CD4-positive, alpha-beta T cell treated with Interleukin-6 at 100 ng/mL for 8 hours (primary cell): Measurements from ENCODE around the gene CDKN1C.

ENCODE experiments used
- DNase-seq: peaks from one replicate; pipeline ENCODE4 v3.0.0-alpha.2; 2020; ENCODE audit warnings: mixed read lengths, low spot score

Gene CDKN1C

GRCh38 chr11:2869561-2870427 is 15.8 kb downstream of the CDKN1C start:
- DNase-seq, result no peak

GRCh38 chr11:2869134-2869526 is 16.4 kb downstream of the CDKN1C start:
- no peak for DNase-seq

GRCh38 chr11:2868506-2869133 is 17.0 kb downstream of the CDKN1C start:
- no peak for DNase-seq

DNA sequence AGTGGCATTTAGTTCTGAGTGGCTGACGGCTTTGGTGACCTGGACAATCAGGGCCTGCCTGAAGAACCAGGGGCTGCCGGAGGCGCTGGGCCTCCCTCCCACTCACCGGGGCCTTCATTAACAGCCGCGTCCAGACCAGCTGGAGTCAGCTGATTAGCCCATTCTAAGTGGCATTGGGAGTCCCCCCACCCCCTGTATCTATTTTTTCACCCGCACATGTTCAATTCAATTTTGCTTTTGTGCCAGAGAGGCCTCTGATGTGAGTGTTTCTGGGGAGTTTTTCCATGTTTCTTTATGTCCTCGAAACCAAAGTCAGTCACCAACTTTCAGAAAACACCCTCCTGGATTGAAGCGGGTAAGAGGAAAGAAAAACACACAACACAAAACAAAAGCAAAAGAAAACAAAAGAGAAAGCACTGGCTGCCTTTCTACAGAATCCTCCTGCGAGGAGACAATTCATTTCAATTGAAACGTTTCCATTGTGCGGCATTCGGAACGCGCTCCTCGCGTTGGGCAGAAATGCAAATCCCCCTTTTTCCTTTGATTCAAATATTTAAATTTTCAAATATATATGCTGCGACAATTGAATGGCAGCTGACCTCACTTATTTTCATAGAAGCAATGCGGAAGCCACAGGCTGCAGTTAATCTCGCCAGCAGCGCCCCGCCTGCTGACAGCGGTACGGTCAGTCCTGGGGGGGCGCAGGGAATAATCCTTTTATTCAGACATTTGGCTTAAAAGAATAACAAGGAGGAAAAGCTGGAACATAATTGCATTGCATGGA is 17.7 kb downstream of the CDKN1C start:
- no peak for DNase-seq

GRCh38 chr11:2867142-2867541 is 18.4 kb downstream of the CDKN1C start:
- no peak for DNase-seq

DNA sequence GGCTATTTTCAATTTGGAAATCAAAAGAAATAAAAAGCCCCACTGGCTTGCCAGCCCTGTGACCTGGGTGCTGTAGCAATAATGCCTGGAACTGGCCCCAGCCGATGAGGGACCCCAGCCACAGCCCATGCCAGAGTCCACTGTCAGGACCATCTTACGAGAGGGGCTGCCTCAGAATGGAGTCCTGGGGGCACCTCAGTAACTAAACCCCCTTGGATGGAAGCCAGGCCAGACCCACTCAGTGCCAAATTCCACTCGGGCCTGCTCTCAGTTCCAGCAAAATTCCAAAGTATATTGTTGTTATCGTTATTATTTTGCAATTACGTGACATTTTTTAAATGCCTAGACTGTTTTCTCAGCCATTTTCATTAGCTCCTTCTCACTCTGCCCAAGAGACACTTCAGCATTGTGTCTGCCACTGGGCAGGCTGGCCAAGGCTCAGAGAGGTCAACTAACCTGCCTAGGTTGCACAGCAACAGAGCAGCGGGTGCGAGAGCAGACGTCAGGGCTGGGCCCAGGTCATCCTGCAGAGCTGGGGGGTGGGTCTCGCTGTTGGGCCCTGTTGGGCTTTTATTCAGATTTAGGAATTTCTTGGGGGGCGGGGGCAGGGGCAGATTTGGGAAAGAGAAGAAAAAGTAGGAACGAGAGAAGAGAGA is 19.5 kb downstream of the CDKN1C start:
- no peak for DNase-seq

DNA sequence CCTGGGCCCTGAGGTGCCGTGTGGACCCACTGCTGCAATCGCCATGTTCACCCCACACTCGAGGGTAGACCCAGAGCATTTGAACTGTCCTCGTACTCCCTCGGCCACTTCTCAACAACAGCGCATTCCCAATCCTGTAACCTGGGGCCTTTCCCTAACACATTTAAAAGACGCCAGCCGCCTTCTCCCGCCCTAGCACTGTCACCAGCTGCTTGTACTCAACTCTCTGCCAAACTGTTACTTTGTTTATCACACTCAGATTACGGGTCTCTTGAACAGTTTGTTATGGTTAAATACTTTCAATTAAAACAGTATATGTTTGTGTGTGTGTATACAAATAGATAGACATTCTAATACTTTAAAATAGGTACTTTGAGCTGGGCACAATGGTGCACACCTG is 20.7 kb downstream of the CDKN1C start:
- DNase-seq, result no peak

- no peak for DNase-seq
These were observed 22.3 kb downstream of the CDKN1C start for GRCh38 chr11:2863276-2863618.

DNA sequence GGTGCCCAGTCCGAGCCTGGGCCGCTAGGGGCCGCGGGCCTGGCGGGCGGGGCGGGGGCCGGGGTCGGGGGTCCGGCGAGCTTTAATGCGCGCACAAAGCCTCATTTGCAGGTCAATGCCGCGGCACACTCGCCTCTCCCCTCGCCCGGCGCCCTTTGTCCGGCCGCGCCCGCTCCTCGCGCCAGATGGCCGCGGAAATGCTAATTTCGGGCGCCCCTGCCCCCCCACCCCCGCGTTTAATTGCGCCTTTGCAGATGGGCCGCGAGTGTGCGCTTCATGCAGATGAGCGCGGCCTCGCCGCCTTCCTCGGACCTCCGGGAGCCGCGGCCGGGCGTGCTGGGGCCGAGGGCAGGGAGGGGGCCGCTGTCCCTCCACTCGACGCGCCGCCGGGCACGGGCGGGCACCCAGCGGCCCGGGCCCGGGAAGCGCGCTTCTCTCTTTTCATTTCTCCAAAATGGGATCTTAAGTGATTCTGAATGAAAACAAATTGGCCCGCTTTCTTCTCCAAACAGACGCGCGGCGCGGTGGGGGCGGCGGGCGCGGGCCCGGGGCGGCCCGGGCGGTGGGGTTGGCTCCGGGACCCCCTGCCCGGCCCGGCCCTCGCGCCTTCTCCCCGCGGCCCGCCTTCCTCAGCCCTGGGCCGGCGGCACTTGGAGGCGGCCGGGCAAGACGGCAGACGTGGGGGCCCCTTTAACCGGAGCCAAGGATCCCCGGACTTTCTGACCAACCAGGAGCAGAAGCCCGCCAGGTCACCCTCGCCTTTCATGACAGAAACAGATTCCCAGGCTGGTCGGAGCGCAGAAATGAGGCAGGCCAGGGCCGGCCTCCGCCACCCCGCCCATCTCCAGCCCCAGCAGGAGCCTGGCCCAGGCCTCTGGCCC is 22.9 kb downstream of the CDKN1C start:
- DNase-seq, result no peak

GRCh38 chr11:2860636-2861035 is 24.9 kb downstream of the CDKN1C start:
- no peak for DNase-seq

DNA sequence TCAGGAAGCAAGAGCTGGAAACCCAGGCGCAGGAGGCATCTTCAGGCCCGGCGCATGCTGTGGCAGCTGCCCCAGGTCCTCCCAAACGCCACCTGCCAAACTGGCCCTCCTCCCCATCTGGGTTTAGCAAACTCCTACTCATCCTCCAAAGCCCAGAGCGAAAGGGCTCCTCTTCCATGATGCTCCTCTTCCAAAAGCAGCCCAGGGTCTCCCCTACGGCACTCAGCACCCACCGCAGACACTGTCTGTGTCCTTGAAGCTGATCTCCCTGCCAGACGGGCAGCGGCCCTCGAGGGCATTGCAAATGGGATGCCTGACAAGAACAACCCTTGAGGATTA is 25.9 kb downstream of the CDKN1C start:
- DNase-seq, result no peak

GRCh38 chr11:2858995-2859698 is 26.4 kb downstream of the CDKN1C start:
- no peak for DNase-seq

DNA sequence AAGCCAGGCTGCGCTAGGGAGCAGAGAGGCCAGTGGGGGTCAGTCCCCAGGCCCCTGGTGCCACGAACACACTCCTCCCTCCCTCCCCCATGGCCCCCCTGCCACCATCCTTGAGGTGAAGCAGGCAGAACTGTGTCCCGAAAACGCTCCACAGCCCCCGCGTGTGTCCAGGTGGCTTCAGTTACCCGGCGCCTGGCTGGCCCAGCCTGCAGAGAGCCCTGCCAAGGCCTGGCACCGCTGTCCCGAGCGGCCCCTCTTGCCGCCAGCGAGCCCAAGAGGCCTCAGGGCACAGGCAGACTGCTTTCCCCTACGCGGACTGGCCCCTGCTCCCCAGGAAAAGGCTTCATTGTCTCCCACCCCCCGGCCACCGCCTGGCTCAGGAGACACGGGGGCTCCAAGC is 27.7 kb downstream of the CDKN1C start:
- DNase-seq, result no peak

- no peak for DNase-seq
These were observed 28.3 kb downstream of the CDKN1C start for GRCh38 chr11:2857276-2857675.

- DNase-seq, result no peak
These were observed 30.4 kb downstream of the CDKN1C start for GRCh38 chr11:2855162-2855561.

DNA sequence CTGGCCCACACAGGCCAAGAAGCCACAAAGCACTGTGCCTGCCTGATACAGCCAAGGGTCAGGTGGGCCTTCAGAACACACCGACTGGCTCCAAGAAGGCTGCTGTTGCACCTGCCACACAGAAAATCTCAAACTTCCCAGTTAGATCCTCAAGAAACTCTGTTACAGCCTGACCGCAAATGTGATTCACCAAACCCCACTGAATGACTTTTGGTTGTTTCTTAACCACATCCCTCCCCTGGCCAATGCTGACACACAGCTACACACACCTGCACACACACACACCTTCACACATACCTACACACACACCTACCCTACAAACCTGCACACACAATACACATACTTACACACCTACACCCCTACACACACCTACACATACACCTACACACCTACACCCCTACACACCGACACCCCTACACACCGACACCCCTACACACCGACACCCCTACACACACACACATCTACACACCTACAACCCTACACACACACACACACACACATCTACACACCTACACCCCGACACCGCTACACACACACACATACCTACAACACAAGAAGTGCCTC is 31.5 kb downstream of the CDKN1C start:
- DNase-seq, result no peak

GRCh38 chr11:2853401-2853800 is 32.2 kb downstream of the CDKN1C start:
- DNase-seq, result no peak

GRCh38 chr11:2849994-2850770 is 35.4 kb downstream of the CDKN1C start:
- no peak for DNase-seq

DNA sequence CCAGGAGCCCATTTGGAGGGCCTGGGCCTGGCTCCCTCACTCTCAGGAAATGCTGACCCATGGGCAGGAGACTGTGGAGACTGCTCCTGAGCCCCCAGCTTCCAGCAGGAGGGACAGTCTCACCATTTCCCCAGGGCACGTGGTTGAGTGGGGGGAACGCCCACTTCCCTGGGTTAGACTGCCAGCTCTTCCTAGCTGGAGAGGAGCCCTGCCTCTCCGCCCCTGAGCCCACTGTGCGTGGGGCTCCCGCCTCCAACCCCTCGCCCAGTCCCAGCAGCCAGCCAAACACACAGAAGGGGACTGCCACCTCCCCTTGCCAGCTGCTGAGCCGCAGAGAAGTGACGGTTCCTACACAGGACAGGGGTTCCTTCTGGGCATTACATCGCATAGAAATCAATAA is 37.1 kb downstream of the CDKN1C start:
- DNase-seq, result no peak

DNA sequence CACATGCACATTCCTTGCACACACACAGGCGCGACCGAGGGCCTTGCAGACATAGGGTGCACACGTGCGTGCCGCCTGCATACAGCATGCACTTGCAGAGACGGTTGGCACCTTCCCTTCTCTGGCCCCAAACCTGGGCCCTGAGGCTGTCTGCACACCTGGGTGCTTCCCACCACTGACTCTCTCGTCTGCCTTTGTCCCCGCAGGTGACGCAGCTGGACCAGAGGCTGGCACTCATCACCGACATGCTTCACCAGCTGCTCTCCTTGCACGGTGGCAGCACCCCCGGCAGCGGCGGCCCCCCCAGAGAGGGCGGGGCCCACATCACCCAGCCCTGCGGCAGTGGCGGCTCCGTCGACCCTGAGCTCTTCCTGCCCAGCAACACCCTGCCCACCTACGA is 38.0 kb downstream of the CDKN1C start:
- no peak for DNase-seq
